ENCODE data around the gene INPP5D.
"Not testable (repeated sequence)": the region's sequence is repeated elsewhere in the genome, so short reads cannot be mapped to it uniquely, and the experiment has no call there.

INPP5D gene

DNA sequence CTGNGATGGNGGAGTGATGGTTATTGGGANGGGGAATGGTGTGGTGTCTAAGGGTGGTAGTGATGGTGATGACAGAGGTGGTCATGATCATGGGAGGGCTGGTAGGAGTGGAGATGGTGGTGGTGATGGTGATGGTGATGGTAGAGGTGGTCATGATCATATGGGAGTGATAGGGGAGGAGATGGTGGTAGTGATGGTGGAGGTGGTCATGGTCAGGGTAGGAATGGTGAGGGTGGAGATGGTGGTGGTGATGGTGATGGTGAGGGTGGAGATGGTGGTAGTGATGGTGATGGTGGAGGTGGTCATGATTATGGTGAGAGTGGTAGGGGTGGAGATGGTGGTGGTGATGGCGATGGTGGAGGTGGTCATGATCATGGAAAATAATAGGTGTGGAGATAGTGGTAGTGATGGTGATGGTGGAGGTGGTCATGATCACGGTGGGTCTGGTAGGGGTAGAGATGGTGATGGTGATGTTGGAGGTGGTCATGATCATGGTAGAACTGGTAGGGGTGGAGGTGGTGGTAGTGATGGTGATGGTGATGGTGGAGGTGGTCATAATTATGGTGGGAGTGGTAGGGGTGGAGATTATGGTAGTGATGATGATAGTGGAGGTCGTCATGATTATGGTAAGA is 83.7 kb downstream of the INPP5D start:
- DNase-seq, result no peak

DNA sequence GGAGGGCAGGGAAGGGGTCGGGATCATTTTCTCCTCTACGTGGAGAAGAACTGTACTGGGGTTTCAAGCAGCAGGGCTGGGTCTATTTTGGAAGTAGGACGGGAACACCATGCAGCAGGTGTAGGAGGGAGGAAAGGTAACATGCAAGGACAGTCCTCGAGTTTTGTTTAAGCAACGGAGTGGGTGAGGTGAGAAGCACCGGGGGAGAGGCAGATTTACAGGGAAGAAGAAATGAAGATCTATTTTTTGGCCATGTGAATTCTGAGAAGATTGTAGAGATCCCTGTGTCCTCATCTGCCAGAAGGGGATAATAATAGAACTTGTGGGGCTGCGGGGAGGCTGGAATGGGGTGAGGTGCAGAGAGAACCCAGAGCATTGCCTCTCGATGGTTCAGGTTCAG is 85.6 kb downstream of the INPP5D start:
- no peak for DNase-seq

DNA sequence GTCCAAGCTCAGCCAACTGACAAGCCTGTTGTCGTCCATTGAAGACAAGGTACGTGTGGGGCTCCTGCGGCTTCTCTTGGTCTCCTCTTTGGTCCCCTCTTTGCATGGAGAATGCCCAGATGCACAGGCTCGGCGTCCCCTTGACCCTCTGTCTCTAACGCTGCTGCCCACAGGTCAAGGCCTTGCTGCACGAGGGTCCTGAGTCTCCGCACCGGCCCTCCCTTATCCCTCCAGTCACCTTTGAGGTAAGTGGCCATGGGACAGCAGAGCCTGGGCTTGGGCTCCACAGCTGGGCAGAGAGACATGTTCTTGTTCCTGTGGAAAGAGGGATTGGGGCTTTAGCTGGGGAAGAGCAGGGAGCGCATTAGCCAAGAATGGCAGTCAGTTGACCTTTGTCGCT is 86.1 kb downstream of the INPP5D start:
- no peak for DNase-seq

DNA sequence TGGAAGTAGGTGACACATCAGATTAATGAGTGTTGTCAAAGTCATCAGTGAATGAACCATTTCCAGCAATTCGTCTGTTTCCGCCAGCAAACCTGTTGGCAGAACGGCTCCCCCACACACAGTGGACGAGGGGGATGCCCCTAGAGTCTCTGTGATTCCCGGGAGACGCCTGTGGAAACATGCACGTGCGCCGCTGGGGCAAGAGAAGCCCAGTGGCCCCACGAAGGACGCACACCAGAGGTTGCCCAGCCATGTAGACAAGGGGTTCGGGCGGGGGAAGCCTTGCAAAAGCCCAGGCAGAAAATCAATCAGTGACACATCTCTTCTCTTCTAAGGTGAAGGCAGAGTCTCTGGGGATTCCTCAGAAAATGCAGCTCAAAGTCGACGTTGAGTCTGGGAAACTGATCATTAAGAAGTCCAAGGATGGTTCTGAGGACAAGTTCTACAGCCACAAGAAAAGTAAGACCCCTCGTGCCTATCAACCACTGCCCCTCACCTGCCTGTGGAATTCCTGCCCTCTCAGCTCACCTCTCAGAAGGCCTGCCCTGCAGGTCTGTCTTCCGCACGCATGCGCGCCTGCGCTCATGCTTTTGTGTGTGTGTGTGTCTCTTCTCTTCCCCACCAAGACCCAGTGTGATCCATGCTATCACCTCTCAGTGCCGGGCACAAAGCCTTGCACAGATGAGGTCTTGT is 87.1 kb downstream of the INPP5D start:
- DNase-seq, result no peak

DNA sequence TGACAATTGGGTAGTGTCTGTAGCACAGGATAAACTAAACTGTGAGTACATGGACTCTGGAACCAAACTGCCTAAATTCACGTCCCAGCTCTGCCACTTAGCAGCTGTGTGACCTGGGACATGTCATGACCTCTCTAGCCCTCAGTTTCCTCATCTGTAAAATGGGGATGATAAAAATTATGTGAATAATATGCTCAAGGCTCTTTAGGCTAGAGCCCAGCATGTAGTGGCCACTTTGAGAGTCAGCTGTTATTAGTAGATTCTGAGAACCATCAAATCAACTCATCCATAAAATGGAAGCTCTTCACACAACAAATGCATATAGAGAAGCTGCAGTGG is 87.7 kb downstream of the INPP5D start:
- no peak for DNase-seq

DNA sequence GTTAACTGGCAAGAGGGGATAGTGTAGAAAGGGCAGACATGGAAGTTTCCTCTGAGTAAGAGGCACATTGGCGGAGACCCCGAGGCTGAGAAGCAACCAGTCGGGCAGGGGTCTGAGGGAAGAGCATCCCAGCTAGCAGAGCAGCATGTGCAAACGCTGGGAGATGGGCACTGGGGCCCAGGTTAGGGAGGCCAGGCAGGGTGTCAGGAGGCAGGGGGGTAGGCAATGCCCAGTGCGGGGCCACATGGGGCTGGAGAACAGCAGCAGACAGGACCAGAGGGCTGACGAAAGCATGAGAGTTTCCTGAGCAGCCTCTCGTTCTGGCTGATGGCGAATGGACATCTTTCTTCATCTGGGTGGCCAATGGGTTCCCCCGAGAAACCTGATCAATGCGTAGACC is 88.2 kb downstream of the INPP5D start:
- no peak for DNase-seq

DNA sequence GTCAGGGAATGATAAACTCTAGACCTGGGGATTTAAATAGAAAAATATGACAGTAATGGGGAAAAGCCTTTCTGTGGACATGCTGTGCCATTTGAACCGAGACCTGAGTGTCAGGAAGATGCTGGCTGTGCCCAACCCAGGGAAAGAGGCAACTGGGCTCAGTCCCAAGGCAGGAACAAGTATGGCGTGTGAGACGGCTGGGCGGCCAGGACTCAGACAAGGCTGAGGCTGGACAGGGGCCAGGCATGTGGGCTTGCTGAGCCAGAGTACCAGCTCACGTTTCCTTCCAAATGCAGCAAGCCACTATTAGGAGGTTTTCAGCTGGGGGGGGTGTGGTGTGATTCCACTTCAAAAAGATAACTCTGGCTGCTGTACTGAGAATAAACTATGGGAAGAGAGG is 92.4 kb downstream of the INPP5D start:
- peak in 6 of 14 donors; percentile 1 to 68 (median 10) for DNase-seq

DNA sequence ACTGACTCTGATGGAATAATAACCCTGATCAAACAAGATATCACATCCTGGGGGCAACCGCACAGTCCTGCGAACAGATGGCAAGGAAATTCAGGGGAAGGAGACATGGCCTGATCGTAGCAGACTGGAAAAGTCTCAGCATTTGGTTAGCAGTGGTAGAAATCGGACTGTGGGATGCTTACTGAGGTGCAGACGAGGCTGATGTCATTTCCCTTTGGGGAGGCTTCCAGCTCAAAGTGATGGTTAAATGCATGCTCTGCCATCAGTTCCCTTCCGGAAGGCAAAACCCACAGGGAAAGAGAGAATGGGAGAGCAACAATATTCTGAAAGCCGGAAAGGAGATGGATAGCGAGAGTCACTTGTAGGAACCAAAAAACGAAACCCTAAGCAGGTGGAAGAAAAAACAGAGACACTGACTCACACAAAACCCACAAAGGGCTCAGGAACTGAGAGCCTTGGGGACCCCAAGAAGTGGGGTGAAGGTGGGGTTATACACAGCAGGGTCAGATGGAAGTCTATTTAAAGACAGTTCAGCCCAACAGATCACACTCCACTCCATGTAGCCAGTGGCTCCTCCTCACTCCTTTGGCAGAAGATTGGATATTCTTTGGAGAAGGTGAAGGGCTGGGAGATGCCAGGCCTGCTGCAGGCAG is 93.1 kb downstream of the INPP5D start:
- DNase-seq, result no peak

DNA sequence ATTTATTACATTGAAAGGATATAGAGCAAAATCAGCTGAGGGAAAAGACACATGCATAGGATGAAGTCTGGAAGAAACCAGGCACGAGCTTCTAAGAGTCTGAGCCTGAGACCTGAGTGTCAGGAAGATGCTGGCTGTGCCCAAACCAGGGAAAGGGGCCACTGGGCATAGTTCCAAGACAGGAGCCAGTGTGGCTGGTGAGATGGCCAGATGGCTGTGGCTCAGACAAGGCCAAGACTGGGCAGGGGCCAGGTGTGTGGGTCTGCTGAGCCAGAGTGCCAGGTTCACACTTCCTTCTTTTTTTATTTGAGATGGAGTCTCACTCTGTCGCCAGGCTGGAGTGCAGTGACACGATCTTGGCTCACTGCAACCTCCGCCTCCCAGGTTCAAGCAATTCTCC is 95.9 kb downstream of the INPP5D start:
- DNase-seq, result peak in 1 of 14 donors; percentile 66

DNA sequence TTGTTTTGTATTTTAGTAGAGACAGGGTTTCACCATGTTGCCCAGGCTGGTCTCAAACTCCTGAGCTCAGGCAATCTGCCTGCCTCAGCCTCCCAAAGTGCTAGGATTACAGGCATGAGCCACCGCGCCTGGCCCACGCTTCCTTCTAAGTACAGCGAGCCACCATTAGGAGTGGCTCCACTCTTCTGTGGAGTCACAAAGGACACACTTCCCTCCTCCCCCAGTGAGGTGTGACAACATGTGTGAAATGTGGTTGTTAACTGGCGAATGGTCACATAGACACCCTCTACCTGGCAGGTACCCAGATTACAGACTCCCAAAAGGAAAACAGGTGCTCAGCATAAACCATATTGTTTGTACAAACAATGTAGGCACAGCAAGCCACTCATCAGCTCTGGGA is 96.3 kb downstream of the INPP5D start:
- DNase-seq, result not testable (repeated sequence)

DNA sequence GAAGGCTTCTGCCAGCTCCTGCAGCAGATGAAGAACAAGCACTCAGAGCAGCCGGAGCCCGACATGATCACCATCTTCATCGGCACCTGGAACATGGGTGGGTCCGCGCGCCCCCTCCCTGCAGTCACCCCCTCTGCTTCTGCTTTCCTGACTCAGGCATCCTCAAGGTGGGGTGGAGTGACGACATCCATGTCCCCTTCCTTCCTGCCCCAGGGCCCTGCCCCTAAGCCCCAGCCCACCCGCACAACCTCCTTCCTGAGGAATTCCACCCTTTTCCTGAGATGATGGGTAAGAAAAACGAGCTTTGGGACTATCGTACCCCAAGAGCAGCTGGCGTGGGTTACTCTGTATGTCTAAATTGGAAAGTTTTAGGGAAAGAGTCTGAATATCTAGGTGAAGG is 101.6 kb downstream of the INPP5D start:
- DNase-seq, result no peak

DNA sequence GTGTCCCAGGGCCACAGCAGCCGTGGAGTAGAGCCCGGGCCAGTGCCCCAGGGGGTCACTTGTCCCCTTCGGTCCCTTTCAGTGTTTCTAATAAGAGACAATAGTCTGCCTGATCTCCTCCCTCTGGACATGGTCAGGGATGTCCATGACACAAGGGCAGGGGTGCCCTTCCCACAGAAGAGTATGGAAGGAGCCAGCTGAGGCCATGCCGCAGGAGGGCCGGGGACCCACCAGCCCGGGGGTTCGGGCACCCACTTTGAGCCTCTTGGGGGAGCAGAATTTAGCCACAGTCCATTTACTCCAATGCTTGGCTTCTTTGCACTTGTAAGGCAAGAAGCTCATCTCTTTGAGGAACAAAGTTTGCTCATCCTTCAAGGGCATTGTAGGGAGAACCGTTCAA is 102.6 kb downstream of the INPP5D start:
- DNase-seq, result no peak

DNA sequence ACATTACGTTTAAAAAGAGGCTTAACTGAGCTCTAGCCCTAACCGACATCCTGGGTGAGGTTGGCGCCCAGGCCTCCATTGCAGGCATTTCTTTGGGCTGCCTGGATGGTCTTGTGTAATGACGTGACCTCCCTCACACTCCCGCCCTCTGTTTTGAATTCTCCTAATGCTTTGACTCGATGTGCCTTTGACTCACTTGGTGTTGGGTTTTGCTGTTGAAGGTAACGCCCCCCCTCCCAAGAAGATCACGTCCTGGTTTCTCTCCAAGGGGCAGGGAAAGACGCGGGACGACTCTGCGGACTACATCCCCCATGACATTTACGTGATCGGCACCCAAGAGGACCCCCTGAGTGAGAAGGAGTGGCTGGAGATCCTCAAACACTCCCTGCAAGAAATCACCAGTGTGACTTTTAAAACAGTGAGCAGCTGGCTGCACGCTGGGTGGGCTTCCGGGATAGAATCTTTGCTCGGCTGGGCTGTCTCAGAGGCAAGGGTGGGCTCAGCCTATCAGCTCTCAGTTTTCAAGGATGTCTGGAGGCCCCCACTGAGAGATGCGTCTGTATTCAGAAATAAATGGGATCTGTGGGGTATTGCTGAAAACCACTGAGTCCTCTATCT is 103.5 kb downstream of the INPP5D start:
- no peak for DNase-seq

DNA sequence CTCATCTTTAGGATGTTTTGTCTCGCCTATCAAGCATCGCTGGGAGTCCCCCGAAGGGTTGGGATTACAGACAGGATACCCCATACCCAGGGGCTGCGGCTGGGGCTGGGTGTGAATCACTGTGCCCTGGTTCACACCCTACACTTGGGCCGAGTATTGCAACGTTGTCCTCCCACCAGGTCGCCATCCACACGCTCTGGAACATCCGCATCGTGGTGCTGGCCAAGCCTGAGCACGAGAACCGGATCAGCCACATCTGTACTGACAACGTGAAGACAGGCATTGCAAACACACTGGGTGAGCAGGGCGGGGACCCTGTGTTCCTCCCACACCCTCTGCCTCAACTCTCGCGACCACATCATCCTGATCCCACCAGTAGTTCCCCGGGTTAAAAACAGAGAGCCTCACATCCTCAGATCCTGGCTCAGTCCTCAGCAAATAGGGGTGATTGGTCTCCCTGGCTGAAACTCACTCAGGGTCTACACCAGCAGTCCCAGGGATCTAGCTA is 104.0 kb downstream of the INPP5D start:
- DNase-seq, result no peak

DNA sequence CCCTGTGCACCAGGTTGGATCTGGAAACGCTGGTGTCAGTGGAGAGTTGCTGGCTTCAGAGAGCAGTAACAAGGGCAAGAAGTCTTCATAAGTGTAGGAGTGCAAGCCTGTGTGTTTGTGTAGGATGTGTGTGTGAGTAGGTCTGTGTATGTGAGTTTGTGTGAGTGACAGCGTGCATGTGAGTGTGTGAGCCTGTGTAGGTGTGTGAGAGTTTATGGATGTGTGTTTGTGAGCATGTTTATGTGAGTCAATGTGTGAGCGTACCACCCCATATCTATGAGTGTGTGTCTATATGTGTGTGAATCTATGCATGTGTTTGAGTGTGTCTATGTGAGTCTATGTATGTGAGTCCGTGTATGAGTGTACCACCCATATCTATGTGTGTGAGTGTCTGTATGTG is 104.8 kb downstream of the INPP5D start:
- no peak for DNase-seq

DNA sequence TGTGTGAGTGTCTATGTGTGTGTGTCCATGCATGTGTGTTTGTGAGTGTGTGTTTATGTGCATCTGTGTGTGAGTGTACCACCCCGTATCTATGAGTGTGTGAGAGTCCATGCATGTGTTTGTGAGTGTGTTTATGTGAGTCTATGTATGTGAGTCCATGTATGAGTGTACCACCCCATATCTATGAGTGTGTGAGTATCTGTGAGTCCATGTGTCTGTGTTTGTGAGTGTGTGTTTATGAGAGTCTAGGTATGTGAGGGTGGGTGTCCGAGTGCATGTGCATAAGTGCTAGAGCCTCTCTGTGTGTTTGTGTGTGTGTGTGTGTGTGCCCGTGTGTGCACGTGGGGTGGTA is 105.4 kb downstream of the INPP5D start:
- no peak for DNase-seq

DNA sequence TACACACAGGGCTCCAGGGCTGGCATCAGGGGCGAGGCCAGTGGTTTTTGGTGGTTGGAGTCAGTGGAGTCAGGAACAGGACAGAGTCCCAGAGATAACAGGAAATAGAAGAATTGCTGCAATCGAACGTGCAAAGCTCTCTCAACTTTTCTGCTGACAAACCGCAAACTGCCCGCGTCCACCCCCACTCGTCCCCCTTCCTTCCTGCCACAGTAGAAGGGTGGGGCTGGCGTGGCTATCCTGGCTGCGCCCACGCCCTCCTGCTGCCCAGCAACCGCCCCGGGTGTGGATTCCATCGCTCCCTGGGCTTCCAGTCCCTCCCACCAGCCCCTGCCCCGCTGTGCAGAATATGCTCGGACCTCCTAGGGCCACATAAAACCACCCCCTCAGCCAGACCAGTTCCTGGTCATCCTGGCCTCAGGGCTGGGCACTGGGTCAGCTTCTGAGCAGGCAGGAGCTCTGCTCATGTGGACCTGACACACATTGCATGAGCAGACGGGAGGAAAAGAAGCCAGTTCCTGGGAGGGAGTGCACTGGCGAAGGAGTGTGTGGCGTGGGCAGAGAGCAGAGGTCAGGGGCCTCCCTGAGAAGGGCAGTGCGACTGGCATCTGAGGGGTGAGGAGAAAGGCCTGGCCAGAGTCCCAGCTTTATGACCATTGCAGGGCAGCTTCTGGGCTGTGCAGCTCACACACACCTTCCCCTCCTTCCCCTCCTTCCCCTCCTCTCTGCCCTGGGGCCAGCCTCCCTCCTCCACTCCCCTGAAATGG is 105.9 kb downstream of the INPP5D start:
- DNase-seq, result peak in 1 of 14 donors; percentile 11

DNA sequence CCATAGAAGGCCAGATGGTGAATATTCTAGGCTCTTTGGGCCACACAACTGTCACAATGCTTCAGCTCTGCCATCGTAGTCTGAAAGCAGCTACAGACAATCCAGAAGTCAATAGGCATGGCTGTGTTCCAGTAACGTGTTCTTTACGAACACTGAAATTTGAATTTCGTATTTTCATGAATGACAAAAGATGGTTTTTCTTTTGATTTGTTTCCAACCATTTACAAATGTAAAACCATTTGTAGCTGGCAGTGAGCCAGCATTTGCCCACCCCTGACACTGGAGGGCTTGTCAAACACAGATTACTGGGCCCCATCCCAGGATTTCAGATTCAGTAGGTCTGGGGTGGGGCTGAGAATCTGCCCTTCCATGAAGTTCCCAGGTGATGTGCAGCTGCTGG is 108.3 kb downstream of the INPP5D start:
- DNase-seq, result no peak

DNA sequence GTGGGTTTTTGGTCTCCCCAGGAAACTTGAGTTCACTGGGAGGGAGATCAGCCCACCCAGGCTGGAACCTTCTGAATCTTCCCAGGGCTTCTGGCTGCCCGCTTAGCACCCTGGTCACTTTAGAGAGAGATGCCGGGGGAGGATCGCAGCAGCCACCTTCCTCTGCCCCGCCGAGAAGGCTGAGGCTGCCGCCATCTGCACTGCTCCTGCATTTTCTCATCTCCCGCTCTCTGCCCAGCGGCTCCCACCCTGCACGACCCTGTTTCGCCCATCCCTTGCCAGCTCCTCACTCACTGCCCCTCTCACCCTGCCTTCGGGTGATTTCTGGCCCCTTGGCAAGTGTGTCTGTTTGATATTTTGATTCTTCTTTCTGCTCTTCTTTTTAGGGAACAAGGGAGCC is 108.8 kb downstream of the INPP5D start:
- DNase-seq, result no peak

DNA sequence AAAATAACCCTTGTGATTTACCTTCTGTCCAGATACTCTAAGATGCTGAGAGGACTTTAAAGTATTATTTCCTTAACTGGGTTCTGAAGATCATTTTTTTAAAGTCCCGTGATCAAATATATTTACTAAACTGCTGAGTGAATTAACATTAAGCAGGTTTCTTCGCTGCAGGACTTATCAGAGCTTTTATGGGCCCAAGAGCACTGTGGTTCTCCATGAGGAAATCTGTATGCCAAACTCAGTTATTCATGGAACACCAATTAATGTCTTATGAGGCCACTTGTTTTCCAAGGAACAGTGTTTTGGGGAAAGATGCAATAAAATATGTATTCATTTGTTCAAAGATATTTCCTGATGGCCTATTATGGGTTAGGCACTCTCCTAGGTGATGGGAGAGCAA is 111.2 kb downstream of the INPP5D start:
- DNase-seq, result no peak

DNA sequence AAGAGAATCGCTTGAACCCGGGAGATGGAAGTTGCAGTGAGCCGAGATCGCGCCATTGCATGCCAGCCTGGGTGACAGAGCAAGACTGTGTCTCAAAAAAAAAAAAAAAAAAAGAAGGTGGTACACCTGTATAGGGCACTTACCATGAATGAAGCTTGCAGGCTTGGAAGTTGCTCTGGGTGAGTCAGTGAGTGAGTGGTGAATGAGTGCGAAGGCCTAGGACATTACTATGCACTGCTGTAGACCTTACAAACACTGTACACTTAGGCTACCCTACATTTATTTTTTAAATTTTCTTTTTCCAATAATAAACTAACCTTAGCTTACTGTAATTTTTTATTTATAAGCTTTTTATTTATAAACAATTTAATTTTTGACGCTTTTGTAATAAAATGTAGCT is 113.0 kb downstream of the INPP5D start:
- no peak for DNase-seq

DNA sequence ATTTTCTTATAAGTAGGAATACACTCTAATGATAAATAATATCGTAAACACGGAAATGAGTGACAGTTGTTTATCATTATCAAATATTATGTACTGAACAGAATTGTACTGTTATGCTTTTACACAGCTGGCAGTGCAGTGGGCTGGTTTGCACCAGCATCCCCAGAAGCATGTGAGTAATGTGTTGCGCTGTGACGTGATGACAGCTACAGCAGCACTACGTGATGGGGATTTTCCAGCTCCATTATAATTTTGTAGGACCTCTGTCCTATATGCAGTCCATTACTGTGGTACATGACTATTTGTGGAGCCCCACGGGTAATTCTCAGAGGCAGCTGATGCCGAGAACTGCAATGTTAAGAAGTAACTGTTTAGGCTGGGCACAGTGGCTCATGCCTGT is 114.0 kb downstream of the INPP5D start:
- no peak for DNase-seq

All from C1 segment of cervical spinal cord (tissue), 14 donors.